HG03457 (cell line): Measurements from ENCODE around the gene RBM6.
"Not testable (repeated sequence)": the region's sequence is repeated elsewhere in the genome, so short reads cannot be mapped to it uniquely, and the experiment has no call there.

Experiments
- ATAC-seq: cut with Tn5 transposase; IDR thresholded peaks from one replicate; pipeline ENCODE4 v1.9.1; 2021; ENCODE audit warnings: moderate number of reproducible peaks; ENCODE audit not compliant: unreplicated experiment

RBM6 gene

DNA sequence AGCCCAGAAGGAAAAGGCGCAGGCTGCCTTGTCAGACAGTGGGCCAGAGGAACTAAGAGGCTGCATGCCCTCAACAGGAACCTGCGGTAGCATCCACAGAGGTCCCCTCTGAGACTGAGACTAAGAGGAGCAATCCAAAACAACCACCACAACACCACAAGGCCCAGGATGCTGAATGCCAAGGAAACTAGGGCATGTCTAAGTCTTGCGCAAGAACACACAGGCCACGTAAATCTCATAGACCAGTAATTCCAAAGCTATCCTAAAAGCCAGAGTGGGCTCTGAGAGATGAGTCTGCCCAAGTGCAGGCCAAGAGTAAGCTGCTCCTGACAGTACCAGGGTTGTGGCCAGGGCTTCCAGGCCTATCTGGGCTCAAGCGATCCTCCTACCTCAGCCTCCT lies 23.3 kb upstream of the RBM6 start:
- ATAC-seq, result no peak

DNA sequence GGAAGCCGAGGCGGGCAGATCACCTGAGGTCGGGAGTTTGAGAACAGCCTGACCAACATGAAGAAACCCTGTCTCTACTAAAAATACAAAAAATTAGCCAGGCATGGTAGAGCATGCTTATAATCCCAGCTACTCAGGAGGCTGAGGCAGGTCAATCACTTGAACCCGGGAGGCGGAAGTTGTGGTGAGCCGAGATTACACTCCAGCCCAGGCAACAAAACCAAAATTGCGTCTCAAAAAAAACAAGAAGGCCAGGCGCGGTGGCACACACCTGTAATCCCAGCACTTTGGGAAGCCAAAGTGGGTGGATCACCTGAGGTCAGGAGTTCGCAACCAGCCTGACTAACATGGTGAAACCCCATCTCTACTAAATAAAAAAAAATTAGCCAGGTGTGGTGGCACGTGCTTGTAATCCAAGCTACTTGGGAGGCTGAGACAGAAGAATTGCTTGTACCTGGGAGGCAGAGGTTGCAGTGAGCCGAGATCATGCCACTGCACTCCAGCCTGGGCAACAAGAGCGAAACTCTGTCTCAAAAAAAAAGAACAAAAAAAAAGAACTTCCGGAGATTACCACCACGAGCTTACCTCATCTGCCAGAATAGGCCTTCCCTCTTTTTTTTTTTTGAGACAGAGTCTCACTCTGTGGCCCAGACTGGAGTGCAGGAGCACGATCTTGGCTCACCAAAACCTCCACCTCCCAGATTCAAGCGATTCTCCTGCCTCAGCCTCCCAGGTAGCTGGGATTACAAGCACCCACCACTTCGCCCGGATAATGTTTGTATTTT lies 22.0 kb upstream of the RBM6 start:
- ATAC-seq, result not testable (repeated sequence)

DNA sequence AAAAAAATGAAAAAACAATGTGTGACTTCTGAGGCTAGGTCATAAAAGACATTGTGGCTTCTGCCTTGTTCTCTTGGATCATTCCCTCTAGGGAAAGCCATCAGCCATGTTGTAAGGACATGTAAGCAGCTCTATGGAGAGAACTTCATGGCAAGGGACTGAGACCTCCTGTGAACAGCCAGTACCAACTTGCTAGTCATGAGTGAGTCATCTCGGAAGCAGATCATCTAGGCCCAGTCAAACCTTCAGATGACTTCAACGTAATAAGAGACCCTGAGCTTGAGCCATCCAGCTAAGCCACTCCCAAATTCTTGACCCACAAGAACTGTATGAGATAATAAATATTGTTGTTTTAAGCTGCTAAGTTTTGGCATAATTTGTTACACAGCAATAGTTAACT lies 15.3 kb upstream of the RBM6 start:
- ATAC-seq, result no peak

DNA sequence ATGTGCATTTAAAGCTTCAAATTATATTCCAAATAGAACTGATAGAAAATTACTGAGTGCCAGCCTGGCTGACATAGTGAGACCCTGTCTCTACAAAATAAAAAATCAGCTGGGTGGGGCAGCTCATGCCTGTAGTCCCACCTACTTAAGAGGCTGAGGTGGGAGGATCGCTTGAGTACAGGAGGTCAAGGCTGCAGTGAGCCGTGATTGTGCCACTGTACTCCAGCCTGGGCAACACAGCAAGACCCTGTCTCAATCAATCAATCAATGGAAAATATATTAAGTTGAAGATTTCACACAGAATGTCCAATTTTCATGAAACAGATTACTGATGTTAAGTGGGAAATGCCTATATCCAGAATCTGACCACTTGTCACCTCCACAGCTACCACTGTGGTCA lies 14.5 kb upstream of the RBM6 start:
- ATAC-seq, result no peak

DNA sequence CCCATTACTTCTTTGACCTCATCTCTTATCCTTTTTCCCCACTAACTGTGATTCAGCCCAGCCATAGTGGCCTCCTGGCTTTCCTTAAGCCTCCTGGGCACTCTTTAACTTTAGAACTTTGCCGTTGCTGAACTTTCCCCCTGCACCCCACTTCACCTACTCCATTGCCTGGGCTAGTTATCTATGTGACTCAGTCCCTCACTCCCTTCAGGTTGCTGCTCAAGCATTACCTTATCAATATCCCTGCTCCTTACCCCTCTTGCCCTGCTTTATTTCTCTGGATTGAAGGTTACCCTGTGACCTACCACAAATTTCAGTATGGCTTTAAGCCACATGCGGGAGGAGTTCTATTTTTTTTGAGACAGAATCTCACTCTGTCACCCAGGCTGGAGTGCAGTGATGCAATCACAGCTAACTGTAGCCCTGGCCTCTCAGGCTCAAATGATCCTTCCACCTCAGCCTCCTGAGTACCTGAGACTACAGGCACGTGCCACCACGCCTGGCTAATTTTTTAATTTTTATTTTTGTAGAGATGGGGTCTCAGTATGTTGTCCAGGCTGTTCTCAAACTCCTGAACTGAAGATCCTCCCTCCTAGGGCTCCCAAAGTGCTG lies 13.7 kb upstream of the RBM6 start:
- ATAC-seq, result no peak

DNA sequence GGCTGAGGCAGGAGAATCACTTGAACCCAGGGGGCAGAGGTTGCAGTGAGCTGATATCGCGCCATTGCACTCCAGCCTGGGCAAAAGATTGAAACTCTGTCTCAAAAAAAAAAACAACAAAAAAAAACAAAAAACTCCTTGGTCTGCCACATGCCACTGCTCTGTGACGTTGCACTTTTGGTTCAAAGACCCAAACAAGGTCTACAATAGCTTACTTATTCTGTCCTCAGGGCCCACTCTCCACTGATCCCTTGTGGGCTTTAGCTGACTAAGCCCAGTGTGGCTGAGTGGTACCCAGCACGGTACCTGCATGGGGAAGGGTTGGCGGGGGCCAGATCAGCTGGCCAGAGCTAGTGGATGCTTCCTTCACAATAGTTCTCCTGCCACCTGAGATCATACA lies 12.2 kb upstream of the RBM6 start:
- ATAC-seq, result no peak

DNA sequence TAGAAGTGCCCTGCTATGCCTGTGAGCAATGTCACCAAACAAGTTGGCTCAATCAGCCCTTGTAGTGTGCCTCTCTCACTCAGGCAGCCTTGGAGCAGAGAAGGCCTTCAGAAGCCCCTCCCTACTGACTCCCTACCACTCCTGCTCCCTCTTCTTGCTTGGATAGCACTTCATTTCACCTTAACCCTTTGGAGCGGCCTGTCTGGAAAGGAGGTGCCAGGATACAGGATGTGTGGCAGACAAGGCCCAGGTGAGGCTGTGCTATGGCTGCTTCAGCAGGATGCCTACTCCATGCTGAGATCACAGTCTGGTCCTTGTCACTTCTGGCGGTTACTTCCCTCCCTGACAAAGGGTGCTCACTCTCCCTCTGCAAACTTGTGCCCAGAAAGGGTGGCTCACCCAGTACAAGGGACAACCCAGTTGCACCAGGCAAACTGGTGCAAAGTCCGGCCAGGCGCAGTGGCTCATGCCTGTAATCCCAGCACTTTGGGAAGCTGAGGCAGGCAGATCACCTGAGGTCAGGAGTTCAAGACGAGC lies 11.4 kb upstream of the RBM6 start:
- ATAC-seq, result no peak

DNA sequence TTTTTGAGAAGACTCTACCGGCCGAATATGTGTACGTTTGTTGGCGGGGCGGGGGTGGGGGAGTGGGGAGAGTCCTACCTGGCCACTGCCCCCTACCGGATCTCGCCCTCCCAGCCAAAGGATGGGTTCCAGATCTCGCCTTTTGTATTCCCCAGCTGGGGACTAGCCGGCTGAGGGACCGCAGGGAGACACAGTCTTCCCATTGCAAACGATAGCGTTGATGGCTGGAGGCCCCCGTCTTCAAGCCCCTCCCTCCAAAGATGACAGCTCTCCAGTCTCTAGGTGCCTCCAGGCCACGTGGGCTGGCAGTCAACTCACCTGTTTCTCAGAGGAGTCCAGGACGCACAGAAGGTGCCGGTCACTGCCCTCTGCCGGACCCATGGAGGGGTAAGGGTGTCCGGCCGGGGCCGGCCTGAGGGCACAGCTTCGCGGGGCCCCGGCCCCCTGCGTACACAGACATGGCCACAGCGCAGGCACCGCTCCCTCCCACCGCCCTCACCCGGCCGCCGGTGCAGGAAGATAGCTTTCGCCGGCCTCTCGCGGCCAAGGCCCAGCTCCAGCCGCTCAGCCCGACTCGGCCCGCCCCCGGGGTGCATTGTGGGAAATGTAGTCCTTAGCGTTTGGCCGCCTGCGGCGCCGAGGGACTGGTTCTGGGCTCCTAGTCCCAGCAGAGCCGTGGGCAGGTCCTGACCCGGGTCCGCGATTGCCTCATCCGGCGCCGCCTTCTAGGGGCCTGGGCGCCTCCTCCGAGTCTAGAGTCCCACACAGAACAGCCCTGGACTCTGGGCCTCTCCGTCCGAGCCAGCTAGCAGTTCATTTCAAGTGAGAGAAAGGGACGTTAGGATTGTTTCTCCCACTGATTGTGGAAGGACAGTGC lies 10.4 kb upstream of the RBM6 start, which contains the start of gene MON1A:
MON1A (minus strand) TSS at position 521 of the 877 bp plus-strand sequence. CDS start 16,465 bp downstream, outside the sequence.
- ATAC-seq, result peak; percentile 63

DNA sequence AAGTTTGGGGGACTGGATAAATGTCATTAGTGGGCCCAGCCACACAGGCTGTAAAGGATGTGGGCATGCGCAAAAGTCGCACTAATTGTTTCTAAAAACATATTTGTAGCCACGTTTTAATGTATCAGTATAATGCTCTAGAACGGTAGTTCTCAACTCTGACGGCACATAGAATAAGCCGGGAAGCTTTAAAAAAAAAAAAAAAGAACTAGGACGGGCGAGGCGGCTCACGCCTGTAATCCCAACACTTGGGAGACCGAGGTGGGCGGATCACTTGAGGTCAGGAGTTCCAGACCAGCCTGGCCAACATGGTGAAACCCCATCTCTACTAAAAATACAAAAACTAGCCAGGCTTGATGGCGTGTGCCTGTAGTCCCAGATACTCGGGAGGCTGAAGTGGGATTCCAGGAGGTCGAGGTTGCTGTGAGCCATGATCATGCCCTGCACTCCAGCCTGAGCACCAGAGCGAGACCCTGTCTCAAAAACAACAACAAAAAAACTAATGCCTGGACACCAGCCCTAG lies 9.7 kb upstream of the RBM6 start:
- ATAC-seq, result no peak

DNA sequence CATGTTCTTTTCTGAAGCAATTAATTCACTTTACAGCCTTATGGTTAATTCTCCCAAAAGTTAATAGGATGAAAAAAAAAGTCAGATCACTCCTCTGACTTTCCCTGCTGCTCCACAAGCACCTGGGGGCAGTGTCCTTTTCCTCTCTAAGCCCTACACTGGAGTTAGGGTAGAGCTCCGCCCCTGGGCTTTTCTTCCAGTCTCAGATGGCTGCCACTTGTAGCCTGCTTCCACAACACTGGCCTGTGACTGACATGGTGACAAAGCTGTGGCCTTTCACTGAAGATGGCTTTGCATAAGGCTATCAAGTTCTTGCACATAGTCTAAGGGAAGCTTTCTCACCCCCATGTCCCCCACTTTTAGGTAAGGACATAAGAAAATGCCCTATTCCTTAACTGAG lies 9.0 kb upstream of the RBM6 start:
- ATAC-seq, result no peak

DNA sequence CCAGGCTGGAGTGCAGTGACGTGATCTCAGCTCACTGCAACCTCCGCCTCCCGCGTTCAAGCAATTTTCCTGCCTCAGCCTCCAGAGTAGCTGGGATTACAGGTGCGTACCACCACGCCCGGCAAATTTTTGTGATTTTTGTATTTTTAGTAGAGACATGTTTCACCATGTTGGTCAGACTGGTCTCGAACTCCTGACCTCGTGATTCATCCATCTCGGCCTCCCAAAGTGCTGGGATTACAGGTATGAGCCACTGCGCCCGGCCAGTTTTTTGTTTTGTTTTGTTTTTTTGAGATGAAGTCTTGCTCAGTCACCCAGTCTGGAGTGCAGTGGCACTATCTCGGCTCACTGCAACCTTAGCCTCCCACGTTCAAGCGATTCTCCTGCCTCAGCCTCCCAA lies 7.7 kb upstream of the RBM6 start:
- not testable (repeated sequence) for ATAC-seq

DNA sequence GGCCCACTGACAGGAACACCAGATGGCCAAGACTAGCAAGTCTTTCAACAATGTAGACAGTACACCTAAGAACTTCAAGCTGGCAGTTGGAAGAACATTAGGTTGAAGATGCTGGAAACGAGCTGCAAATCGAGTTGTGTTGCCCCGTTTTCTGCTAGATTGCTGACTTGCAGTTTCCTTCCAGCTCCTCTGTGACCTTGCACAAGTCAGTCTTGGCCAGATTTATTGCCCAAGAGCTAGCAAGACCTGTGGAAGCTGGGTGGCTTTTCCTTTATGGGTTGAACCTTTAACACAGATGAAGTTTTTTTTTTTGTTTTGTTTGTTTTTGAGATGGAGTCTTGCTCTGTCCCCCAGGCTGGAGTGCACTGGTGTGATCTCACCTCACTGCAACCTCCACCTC lies 2.9 kb upstream of the RBM6 start:
- ATAC-seq, result no peak

DNA sequence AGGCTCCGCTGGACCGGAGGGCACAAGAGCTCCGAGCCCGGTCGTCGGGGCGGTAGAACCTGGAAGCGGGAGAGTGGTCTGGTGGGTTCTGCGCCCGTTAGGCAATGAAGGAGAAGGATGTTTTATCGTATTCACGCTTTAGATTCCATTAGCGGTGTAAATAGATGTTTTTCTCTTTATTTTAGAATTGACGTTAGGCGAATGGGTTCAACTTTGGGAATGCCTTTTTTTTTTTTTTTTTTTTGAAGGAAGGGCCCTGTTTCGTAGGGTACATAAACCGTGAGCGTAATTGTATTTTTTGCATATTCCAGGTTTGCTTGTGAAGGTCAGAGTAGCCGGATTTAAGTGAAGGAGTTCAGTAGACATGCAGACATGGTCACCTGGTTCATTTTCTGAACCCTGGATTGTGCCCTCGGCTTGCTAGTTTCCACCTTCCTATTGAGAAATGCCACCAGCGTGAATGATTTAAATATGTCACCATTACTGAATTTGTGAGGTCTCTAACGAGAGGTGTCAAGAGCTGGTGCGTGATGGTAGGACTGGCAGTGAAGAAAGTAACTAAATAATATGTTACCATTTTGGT lies 808 bp downstream of the RBM6 start:
- no peak for ATAC-seq

DNA sequence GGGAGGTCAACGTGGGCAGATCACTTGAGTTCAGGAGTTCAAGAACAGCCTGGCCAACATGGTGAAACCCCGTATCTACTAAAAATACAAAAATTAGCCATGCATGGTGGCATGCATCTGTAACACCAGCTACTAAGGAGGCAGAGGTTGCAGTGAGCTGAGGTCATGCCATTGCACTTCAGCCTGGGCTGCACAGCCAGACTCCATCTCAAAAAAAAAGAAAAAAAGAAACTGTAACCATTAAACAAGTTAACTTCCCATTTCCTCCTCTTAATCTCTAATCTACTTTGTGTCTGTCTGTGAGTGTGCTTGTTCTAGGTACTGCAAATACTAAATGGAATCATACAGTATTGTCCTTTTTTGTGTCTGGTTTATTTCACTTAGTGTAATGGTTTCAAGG lies 2.7 kb downstream of the RBM6 start:
- no peak for ATAC-seq

DNA sequence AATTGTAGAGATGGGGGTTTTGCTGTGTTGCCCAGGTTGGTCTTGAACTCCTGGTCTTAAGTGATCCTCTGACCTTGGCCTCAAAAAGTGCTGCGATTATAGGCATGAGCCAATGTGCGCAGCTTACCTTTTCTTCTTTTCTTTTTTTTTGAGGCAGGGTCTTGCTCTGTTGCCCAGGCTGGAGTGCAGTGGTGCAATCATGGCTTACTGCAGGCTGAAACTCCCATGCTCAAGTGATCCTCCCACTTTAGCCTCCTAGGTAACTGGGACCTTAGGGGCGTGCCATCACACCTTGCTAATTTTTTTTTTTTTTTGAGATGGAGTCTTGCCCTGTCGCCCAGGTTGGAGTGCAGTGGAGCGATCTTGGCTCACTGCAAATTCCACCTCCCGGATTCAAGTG lies 13.0 kb downstream of the RBM6 start:
- ATAC-seq, result no peak

DNA sequence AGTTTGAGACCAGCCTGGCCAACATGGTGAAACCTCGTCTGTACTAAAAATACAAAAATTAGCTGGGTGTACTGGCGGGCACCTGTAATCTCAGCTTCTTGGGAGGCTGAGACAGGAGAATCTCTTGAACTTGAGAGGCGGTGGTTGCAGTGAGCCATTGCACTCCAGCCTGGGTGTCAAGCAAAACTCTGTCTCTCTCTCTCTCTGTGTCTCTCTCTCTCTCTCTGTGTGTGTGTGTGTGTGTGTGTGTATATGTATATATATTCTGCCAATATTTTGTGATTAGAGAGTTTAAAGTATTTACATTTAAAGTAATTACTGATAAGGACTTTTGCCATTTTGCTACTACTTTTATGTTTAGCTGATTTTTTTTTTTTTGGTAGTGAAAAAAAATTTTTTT lies 15.7 kb downstream of the RBM6 start:
- ATAC-seq, result no peak

DNA sequence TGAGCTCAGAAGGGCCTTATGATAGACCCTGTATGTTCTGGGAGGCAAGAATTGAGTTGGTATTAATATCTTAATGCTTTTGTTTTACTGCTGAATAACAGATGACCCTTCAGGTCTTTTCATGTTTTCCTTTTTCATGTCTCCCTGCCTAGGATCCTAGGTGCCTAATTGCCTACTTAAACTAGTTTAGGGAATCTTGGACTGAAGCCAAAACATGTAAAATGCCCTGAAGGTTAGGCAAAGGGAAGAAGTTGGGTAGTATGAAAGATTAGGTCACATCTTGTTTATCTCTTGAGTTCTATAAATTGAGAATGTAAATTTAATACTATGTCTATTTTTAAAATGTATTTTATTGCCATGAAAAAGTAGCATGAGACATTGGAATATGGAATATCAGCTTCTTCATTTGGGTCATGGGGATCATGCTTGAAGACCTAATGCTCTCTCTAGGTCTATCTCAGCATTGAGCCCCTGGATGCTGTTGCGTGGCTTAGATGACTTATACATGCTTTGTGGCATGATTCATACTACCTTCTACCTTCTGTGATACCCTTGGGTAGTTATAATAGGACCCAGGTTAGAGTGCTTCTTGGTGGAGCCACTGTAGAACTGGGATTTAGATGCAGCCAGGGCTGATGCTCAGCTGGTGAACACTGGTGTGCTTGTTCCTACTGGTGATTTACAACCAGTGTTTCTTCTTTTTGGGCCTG lies 26.4 kb downstream of the RBM6 start:
- ATAC-seq, result no peak

DNA sequence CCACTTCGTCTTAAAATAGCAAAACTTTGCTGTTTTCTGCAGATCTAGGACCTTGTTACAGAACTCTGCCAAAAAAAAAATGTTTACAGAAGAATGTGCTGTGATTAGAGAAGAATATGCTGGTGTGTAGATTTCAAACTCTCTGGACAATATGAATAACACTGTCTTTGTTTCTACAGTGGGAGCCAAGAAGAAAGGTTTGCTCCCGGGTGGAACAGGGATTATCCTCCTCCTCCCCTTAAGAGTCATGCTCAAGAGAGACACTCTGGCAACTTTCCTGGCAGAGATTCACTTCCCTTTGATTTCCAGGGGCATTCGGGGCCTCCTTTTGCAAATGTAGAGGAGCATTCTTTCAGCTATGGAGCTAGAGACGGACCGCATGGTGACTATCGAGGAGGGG lies 27.3 kb downstream of the RBM6 start:
- no peak for ATAC-seq

DNA sequence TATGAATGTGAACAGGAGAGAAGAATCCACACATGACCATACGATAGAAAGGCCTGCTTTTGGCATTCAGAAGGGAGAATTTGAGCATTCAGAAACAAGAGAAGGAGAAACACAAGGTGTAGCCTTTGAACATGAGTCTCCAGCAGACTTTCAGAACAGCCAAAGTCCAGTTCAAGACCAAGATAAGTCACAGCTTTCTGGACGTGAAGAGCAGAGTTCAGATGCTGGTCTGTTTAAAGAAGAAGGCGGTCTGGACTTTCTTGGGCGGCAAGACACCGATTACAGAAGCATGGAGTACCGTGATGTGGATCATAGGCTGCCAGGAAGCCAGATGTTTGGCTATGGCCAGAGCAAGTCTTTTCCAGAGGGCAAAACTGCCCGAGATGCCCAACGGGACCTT lies 28.4 kb downstream of the RBM6 start:
- ATAC-seq, result no peak

DNA sequence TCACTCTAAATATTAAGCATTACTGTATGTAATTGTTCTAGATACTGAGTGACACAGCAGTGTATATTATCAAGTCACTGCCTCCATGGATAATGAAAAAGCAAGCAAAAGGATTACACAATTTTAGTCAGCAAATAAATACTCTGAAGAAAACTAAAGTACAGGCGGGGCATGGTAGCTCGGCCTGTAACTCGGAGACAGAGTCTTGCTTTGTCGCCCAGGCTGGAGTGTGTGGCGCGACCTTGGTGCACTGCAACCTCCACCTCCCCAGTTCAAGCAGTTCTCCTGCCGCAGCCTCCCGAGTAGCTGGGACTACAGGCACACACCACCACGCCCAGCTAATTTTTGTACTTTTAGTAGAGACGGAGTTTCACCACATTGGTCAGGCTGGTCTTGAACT lies 32.7 kb downstream of the RBM6 start:
- ATAC-seq, result no peak
